Upper lobe of left lung (tissue), 4 donors: Measurements from ENCODE around the gene AOAH.

Experiments used
- EP300 ChIP-seq, 4 donors: sonication (generic); formaldehyde crosslinking; IDR thresholded peaks; one replicate each; pipeline ENCODE4 v1.5.1; 2017; ENCODE audit warnings: antibody characterized with exemption in 4 of 4, control low read depth in 2 of 4
- POLR2A ChIP-seq, 4 donors: fragments of 450-650 bp; IDR thresholded peaks; one replicate each; pipeline ENCODE4 v1.5.1; 2016 to 2017; ENCODE audit warnings: antibody characterized with exemption in 4 of 4, mild to moderate bottlenecking in 2 of 4
- POLR2AphosphoS5 ChIP-seq, 2 donors: sonication (generic); formaldehyde crosslinking; IDR thresholded peaks; one replicate each; pipeline ENCODE4 v1.5.1; 2017; ENCODE audit warnings: antibody characterized with exemption in 2 of 2
- TF ChIP-seq, protein P1 (sequence below), 6 experiments: fragments of 450-650 bp in 4 of 6; fragments of 200-600 bp in 2 of 6; sonication (generic) in 2 of 6; IDR thresholded peaks; one replicate each; pipeline ENCODE4 v1.5.1; 2016 to 2019; ENCODE audit warnings: antibody characterized with exemption in 6 of 6

DNA sequence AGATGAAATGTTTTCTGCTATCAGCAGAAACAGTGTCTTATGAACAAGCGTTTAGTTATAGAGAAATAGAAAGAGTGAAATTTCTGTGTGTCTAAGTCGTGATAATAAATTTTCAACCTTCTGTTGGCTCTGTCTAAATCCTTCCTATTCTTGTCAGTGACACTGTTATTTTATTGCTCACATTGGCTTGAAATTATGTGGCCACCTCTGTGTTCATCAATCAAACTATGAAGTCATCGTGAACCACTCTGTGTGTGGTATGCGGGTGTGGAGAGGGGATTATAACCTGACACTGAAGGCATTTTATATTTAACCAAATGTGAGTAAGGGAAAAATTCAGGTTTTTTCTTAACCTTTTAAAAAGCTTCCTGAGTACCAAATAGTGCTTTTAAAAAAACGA is 12.3 kb downstream of the AOAH start:
- TF ChIP-seq, protein P1, sequence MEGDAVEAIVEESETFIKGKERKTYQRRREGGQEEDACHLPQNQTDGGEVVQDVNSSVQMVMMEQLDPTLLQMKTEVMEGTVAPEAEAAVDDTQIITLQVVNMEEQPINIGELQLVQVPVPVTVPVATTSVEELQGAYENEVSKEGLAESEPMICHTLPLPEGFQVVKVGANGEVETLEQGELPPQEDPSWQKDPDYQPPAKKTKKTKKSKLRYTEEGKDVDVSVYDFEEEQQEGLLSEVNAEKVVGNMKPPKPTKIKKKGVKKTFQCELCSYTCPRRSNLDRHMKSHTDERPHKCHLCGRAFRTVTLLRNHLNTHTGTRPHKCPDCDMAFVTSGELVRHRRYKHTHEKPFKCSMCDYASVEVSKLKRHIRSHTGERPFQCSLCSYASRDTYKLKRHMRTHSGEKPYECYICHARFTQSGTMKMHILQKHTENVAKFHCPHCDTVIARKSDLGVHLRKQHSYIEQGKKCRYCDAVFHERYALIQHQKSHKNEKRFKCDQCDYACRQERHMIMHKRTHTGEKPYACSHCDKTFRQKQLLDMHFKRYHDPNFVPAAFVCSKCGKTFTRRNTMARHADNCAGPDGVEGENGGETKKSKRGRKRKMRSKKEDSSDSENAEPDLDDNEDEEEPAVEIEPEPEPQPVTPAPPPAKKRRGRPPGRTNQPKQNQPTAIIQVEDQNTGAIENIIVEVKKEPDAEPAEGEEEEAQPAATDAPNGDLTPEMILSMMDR (IDR thresholded peaks at IDR 0.05) = no peak
- no peak for TF ChIP-seq POLR2A (IDR thresholded peaks at IDR 0.05)
- TF ChIP-seq EP300 (IDR thresholded peaks at IDR 0.05) = no peak
- no peak for TF ChIP-seq POLR2AphosphoS5 (IDR thresholded peaks at IDR 0.05)
